ENCODE data around the gene PHLPP1.

PHLPP1 gene

GRCh38 chr18:62776024-62776570, 60.8 kb downstream of the PHLPP1 start:
- DNase-seq = no peak

GRCh38 chr18:62777814-62778213, 62.5 kb downstream of the PHLPP1 start:
- no peak for DNase-seq

GRCh38 chr18:62778976-62779869, 63.9 kb downstream of the PHLPP1 start:
- no peak for DNase-seq

GRCh38 chr18:62781262-62781661, 65.9 kb downstream of the PHLPP1 start:
- no peak for DNase-seq

- peak; percentile 61 for DNase-seq
Observed at GRCh38 chr18:62781893-62782292, 66.6 kb downstream of the PHLPP1 start.

- peak; percentile 12 for DNase-seq
Observed at GRCh38 chr18:62784338-62784965, 69.1 kb downstream of the PHLPP1 start.

GRCh38 chr18:62784966-62785413, 69.6 kb downstream of the PHLPP1 start:
- no peak for DNase-seq

- DNase-seq = no peak
Observed at GRCh38 chr18:62786689-62787088, 71.3 kb downstream of the PHLPP1 start.

- no peak for DNase-seq
Observed at GRCh38 chr18:62788111-62788510, 72.8 kb downstream of the PHLPP1 start.

- DNase-seq = no peak
Observed at GRCh38 chr18:62788876-62789275, 73.5 kb downstream of the PHLPP1 start.

GRCh38 chr18:62790871-62791772, 75.8 kb downstream of the PHLPP1 start:
- no peak for DNase-seq

- DNase-seq = no peak
Observed at GRCh38 chr18:62792016-62792415, 76.7 kb downstream of the PHLPP1 start.

GRCh38 chr18:62795813-62796212, 80.5 kb downstream of the PHLPP1 start:
- no peak for DNase-seq

GRCh38 chr18:62796216-62796621, 80.9 kb downstream of the PHLPP1 start:
- no peak for DNase-seq

GRCh38 chr18:62797329-62797728, 82.0 kb downstream of the PHLPP1 start:
- DNase-seq = no peak

- DNase-seq = no peak
Observed at GRCh38 chr18:62799977-62800376, 84.6 kb downstream of the PHLPP1 start.

- DNase-seq = no peak
Observed at GRCh38 chr18:62802523-62802922, 87.2 kb downstream of the PHLPP1 start.

- DNase-seq = peak; percentile 14
Observed at GRCh38 chr18:62807396-62807795, 92.1 kb downstream of the PHLPP1 start.

- peak; percentile 80 for DNase-seq
Observed at GRCh38 chr18:62808123-62808522, 92.8 kb downstream of the PHLPP1 start.

- peak; percentile 56 for DNase-seq
Observed at GRCh38 chr18:62809445-62809844, 94.1 kb downstream of the PHLPP1 start.

GRCh38 chr18:62809900-62810299, 94.6 kb downstream of the PHLPP1 start:
- no peak for DNase-seq

GRCh38 chr18:62810682-62811081, 95.3 kb downstream of the PHLPP1 start:
- no peak for DNase-seq

GRCh38 chr18:62811674-62812073, 96.3 kb downstream of the PHLPP1 start:
- DNase-seq = no peak

All from MV-4-11 (cell line).